GM12874 (cell line): Measurements from ENCODE around the gene RTL5.

ENCODE experiments used
- CTCF ChIP-seq: IDR thresholded peaks from 2 replicates; pipeline ENCODE4 v1.5.1; 2011; ENCODE audit warnings: low read depth, mild to moderate bottlenecking, control low read depth, low read length, moderate library complexity; ENCODE audit not compliant: insufficient read depth

Gene RTL5

GRCh38 chrX:72146527-72146926 lies 14.8 kb upstream of the RTL5 start:
- no peak for TF ChIP-seq CTCF

GRCh38 chrX:72145181-72145580 lies 13.5 kb upstream of the RTL5 start:
- no peak for TF ChIP-seq CTCF

- TF ChIP-seq CTCF: no peak
These were observed 11.8 kb upstream of the RTL5 start for GRCh38 chrX:72143609-72143907.

- TF ChIP-seq CTCF: no peak
These were observed 11.3 kb upstream of the RTL5 start for GRCh38 chrX:72142794-72143608.

GRCh38 chrX:72142094-72142793 lies 10.5 kb upstream of the RTL5 start:
- no peak for TF ChIP-seq CTCF

- TF ChIP-seq CTCF: no peak
These were observed 9.8 kb upstream of the RTL5 start for GRCh38 chrX:72141372-72142004.

GRCh38 chrX:72139538-72139937 lies 7.8 kb upstream of the RTL5 start:
- no peak for TF ChIP-seq CTCF
